HEK293T (cell line): ENCODE measurements around the gene GSAP.

Source experiments
- ARNT ChIP-seq: fragments of 450-650 bp; IDR thresholded peaks from 2 replicates; pipeline ENCODE4 v1.6.1; 2017; ENCODE audit warnings: mild to moderate bottlenecking
- BHLHE40 ChIP-seq: fragments of 450-650 bp; IDR thresholded peaks from 2 replicates; pipeline ENCODE4 v1.6.1; 2016; ENCODE audit warnings: mild to moderate bottlenecking, moderate library complexity, borderline replicate concordance
- ELF4 ChIP-seq: fragments of 450-650 bp; IDR thresholded peaks from 2 replicates; pipeline ENCODE4 v1.6.1; 2017; ENCODE audit warnings: antibody characterized with exemption
- L3MBTL2 ChIP-seq: fragments of 450-650 bp; conservative IDR thresholded peaks from 2 replicates; pipeline ENCODE4 v1.6.1; 2016; ENCODE audit warnings: mild to moderate bottlenecking
- SP1 ChIP-seq: fragments of 450-650 bp; IDR thresholded peaks from 2 replicates; pipeline ENCODE4 v1.6.1; 2017
- SUZ12 ChIP-seq: fragments of 450-650 bp; IDR thresholded peaks from 2 replicates; pipeline ENCODE4 v1.6.1; 2016; ENCODE audit warnings: mild to moderate bottlenecking

GRCh38 chr7:77338883-77339629 is 77.1 kb downstream of the GSAP start:
- no peak for TF ChIP-seq ELF4
- no peak for TF ChIP-seq SUZ12
- TF ChIP-seq BHLHE40: no peak
- no peak for TF ChIP-seq ARNT
- TF ChIP-seq L3MBTL2: no peak
- TF ChIP-seq SP1: no peak
